Endothelial cell of umbilical vein (primary cell): ENCODE measurements around the gene ZNF609. TPM values are rescaled to one million over a fixed set of nuclear protein-coding genes. Genes with fewer than 3 reads are reported as not detected.

Experiments
- BruUV-seq: library from RNA; stranded (reverse); fragments of 400-500 nt; replicated peaks from 2 replicates; lab custom pipeline; 2021; lab: Mats Ljungman, UMichigan
- CTCF ChIA-PET: fragments of 300-600, 350-600 bp; sonication (Branson Sonifier 250); formaldehyde crosslinking; loops from one replicate; lab custom pipeline; 2021; ENCODE audit warnings: antibody characterized with exemption, inconsistent platforms; lab: Charles Lee
- POLR2A ChIA-PET: fragments of 300-600, 350-600 bp; sonication (Branson Sonifier 250); formaldehyde crosslinking; loops from one replicate; lab custom pipeline; 2021; ENCODE audit warnings: antibody characterized with exemption, inconsistent platforms; lab: Charles Lee
- DNase-seq: peaks from one replicate; pipeline ENCODE4 v3.0.0-alpha.2; 2011; ENCODE audit warnings: low read depth, low spot score
- FAIRE-seq: peaks from 2 replicates; lab custom pipeline; 2011; peaks lifted over from hg19 to GRCh38; lab: Jason Lieb, UNC
- H2AFZ ChIP-seq: 2 replicates; pipeline ENCODE4 v1.6.0; 2012; ENCODE audit warnings: low read depth, low read length, control low read depth, inconsistent platforms
- H3K27ac ChIP-seq: 2 replicates; pipeline ENCODE4 v1.5.1; 2011; ENCODE audit warnings: low read depth, mild to moderate bottlenecking, control low read depth, low read length, moderate library complexity; ENCODE audit not compliant: insufficient read depth
- H3K27me3 ChIP-seq, 2 experiments: 2 replicates each; pipeline versions ENCODE4 v1.6.0 to v1.6.1; 2011; ENCODE audit warnings: low read length in 2 of 2, mixed read lengths in 1 of 2; ENCODE audit not compliant: control insufficient read depth in 2 of 2, insufficient read depth in 2 of 2
- H3K36me3 ChIP-seq, 2 experiments: 2 replicates in 1 of 2; 3 replicates in 1 of 2; pipeline ENCODE4 v1.5.1; 2011; ENCODE audit warnings: low read length in 2 of 2, mild to moderate bottlenecking in 1 of 2, moderate library complexity in 1 of 2; ENCODE audit not compliant: control insufficient read depth in 2 of 2, insufficient read depth in 2 of 2; ENCODE audit errors: extremely low read depth in 1 of 2
- H3K4me1 ChIP-seq: 3 replicates; pipeline ENCODE4 v1.5.1; 2011; ENCODE audit warnings: mild to moderate bottlenecking, low read length; ENCODE audit not compliant: control insufficient read depth, insufficient read depth; ENCODE audit errors: extremely low read depth
- H3K4me2 ChIP-seq: 2 replicates; pipeline ENCODE4 v1.6.1; 2011; ENCODE audit warnings: low read length, control low read depth, mixed read lengths; ENCODE audit not compliant: insufficient read depth
- H3K4me3 ChIP-seq, 3 experiments: fragments of 200-600 bp in 1 of 3; sonication (generic), shearing (Covaris generic) in 1 of 3; replicated peaks in 1 of 3; 2 replicates each; pipeline ENCODE4 v1.5.1; 2011 to 2016; ENCODE audit warnings: control low read depth in 3 of 3, low read length in 3 of 3, mild to moderate bottlenecking in 2 of 3, inconsistent platforms in 1 of 3, low read depth in 1 of 3, moderate library complexity in 1 of 3; ENCODE audit not compliant: insufficient read depth in 1 of 3
- H3K79me2 ChIP-seq: 2 replicates; pipeline ENCODE4 v1.6.0; 2012; ENCODE audit warnings: low read length, inconsistent platforms; ENCODE audit not compliant: control insufficient read depth, insufficient read depth
- H3K9ac ChIP-seq: replicated peaks from 2 replicates; pipeline ENCODE3; 2011; ENCODE audit warnings: low read length, control low read depth; ENCODE audit not compliant: insufficient read depth; ENCODE audit errors: extremely low read depth
- H3K9me1 ChIP-seq: replicated peaks from 3 replicates; pipeline ENCODE4 v1.6.0; 2011; ENCODE audit warnings: mild to moderate bottlenecking, low read length; ENCODE audit not compliant: control insufficient read depth, insufficient read depth; ENCODE audit errors: extremely low read depth
- H3K9me3 ChIP-seq: replicated peaks from 2 replicates; pipeline ENCODE4 v1.5.1; 2012; ENCODE audit warnings: low read length, inconsistent platforms; ENCODE audit not compliant: control insufficient read depth, insufficient read depth
- H4K20me1 ChIP-seq: replicated peaks from 2 replicates; pipeline ENCODE3; 2011; ENCODE audit warnings: mild to moderate bottlenecking, low read length; ENCODE audit not compliant: control insufficient read depth, insufficient read depth; ENCODE audit errors: extremely low read depth
- CTCF ChIP-seq, 2 donors: IDR thresholded peaks; 1 replicate in 1 of 2; 2 replicates in 1 of 2; pipeline ENCODE4 v1.5.1; 2011; ENCODE audit warnings: low read length in 2 of 2, mild to moderate bottlenecking in 2 of 2, moderate library complexity in 2 of 2, control low read depth in 1 of 2, inconsistent platforms in 1 of 2, low read depth in 1 of 2; ENCODE audit not compliant: insufficient read depth in 1 of 2; ENCODE audit errors: extremely low read depth in 1 of 2
- EZH2 ChIP-seq: IDR thresholded peaks from 2 replicates; pipeline ENCODE4 v1.6.1; 2012; ENCODE audit warnings: borderline replicate concordance, low read depth, mild to moderate bottlenecking, moderate library complexity, low read length, inconsistent platforms; ENCODE audit not compliant: severe bottlenecking
- FOS ChIP-seq: IDR thresholded peaks from 2 replicates; pipeline ENCODE4 v1.6.1; 2011; ENCODE audit warnings: mild to moderate bottlenecking, low read length, moderate library complexity, borderline replicate concordance; ENCODE audit not compliant: insufficient read depth
- GATA2 ChIP-seq: IDR thresholded peaks from 2 replicates; pipeline ENCODE4 v1.7.0; 2011; ENCODE audit warnings: low read depth, mild to moderate bottlenecking, moderate library complexity, mixed read lengths, low read length; ENCODE audit not compliant: insufficient read length, insufficient read depth
- MYC ChIP-seq: IDR thresholded peaks from one replicate; pipeline ENCODE4 v1.6.1; 2011; ENCODE audit warnings: mild to moderate bottlenecking, low read depth, low read length
- POLR2A ChIP-seq: IDR thresholded peaks from 2 replicates; pipeline ENCODE4 v1.6.1; 2012; ENCODE audit warnings: low read depth, mild to moderate bottlenecking, control low read depth, low read length
- dilution Hi-C: fragments of 300-500 bp; cut with MboI; formaldehyde crosslinking; loops from one replicate; pipeline ENCODE4 v1.15.0; 2019; ENCODE audit warnings: low sequenced_read_pairs; ENCODE audit not compliant: extremely low pct_ligation_motif_present
- intact Hi-C: fragments of 100-400 bp; cut with micrococcal nuclease; formaldehyde crosslinking; loops from one replicate; pipeline ENCODE4 v1.10.0; 2022
- polyA plus RNA-seq, 4 experiments: library from polyadenylated mRNA; depleted of rRNA in 3 of 4; stranded (reverse) in 3 of 4; unstranded in 1 of 4; fragments of >200 nt; gene quantifications; 2 replicates each; pipeline versions ENCODE4 v1.2.1 to v1.2.3, GENCODE V29; 2011 to 2012; ENCODE audit warnings: missing spikeins in 1 of 4
- total RNA-seq: library from RNA; stranded (reverse); gene quantifications from 2 replicates; pipeline ENCODE4 v1.2.3, GENCODE V29; 2021
- TF ChIP-seq, protein P1 (sequence below): IDR thresholded peaks from 2 replicates; pipeline ENCODE4 v1.6.1; 2011; ENCODE audit not compliant: insufficient read depth, insufficient read length

ZNF609 gene
- total and polyA plus RNA-seq, 2 donors (not counting 3 experiments of a cell fraction or from before 2014, with no cell fraction given): 18.2 to 49.6 TPM

- Histone ChIP-seq H3K9me1 (no peaks in the 10 kb centered on the region), H3K27me3 (no peaks in the 10 kb centered on the region), H3K4me3 (no peak overlapping the region), H4K20me1 (no peaks in the 10 kb centered on the region), H3K4me1 (peaks cover 5% of the 10 kb centered on the region), H3K79me2 (no peaks in the 10 kb centered on the region), H2AFZ (no peak overlapping the region), H3K36me3 (peaks cover 0 to 2% of the 10 kb centered on the region in 2 experiments), H3K9me3 (no peaks in the 10 kb centered on the region), H3K9ac (no peak overlapping the region), H3K4me2 (no peak overlapping the region), H3K27ac (no peak overlapping the region)
- FAIRE-seq (no peak), DNase-seq (no peak)
- intact Hi-C loops (no loop called here), dilution Hi-C loops (no loop called here)
- no peak for TF ChIP-seq FOS
- TF ChIP-seq GATA2: no peak
- TF ChIP-seq EZH2: no peak
- no peak for TF ChIP-seq POLR2A
- no peak for TF ChIP-seq CTCF (IDR thresholded peaks at IDR 0.05; ENCODE audit: extremely low read depth in 1 of 2, insufficient read depth in 1 of 2, low read depth in 1 of 2, low read length in 2 of 2)
- TF ChIP-seq, protein P1, sequence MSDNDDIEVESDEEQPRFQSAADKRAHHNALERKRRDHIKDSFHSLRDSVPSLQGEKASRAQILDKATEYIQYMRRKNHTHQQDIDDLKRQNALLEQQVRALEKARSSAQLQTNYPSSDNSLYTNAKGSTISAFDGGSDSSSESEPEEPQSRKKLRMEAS: no peak
- TF ChIP-seq MYC: no peak
- ChIA-PET POLR2A (no interaction called here), CTCF (no interaction called here)
- no TSS peak for BruUV-seq
Measured at GRCh38 chr15:64437982-64438381, 22.4 kb upstream of the ZNF609 start.
